ENCODE data around the gene REEP3.
A peak's percentile ranks its signal among the peaks of the same experiment; 100 is the strongest.

The REEP3 gene

DNA sequence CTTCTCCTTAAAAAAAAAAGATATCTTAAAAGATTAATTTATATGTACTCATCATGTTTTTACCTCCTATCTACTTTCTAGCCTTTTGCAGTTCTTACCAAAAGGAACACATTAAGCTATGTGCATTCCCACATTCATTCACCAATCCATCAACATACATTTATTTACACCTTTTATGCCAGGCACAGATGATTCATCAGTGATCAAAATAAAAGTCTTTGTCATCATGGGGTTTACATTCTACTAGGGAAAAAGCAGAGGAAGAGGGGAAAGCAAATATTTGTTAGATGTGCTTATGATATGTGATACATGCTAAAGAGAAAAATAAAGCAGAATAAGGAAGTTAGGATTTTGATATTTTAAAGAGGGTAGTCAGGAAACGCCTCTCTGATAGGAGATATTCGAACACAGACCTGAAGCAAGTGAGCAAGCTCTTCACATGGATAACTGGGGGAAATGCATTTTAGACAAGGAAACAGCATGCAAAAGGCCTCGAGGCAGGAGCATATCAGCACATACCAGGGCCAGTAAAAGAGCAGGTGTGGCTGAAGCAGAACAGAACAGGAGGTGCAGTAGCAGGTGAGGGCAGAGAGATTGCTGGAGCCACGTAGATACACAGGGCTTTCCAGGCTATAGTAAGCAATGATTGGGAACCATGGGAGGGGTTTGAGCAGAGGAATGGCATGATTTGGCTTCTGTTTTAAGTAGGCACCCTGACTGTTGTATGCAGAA, 67.4 kb downstream of the REEP3 start:
- DNase-seq (ENCODE audit: low spot score), result no peak

DNA sequence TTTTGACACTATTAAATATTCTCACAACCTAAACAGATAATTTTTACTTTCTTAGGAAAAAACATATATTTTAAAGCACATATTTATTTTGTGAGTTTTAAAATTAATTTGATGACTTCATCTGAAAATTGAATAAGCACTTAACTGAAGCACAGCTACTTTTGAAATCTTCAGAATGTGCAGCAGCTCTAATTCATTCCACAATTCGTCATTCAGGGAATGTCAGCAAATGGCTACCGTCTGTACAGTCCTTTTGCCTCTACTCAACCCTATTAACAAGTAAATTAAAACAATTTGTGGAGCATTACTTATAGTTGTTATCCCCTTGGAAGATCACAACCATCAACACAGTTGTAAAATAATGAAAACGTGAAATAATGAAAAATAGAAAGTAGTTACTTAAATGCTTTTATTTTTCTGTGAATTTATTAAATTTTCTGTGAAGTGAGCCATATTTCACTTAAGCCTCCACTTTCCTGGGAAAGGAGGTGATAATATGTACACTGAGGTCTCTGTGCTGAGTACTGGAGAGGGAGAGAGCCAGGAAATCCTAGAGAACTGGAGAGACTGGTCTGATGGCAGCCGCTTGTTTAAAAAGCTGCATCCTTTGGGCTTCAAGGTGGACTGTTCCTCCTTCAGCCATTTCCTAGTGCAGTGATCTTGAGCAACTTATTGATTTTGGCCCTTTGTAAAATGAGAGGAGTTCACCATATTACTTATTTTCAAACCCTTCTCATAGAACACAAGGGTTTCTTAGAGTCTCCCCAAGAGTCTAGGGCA, 70.6 kb downstream of the REEP3 start:
- DNase-seq (ENCODE audit: low spot score), result no peak

DNA sequence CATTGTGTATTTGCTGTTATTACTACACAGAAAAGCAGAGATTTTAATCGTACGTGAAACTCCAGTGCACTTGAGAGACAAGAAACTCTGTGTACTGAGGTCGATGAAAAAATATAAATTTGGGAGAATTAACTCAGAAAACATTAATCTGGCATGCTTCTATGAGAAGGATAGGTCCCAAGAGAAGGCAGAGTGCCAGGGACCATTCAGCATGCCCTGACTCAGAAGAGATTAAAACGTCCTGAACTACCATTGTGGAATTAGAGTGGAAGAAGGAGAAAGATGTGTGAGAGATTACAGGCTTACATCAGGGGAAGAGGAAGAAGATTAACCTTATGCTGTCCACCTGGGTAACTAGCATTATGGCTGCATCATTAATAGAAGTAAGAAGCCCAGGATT, 72.4 kb downstream of the REEP3 start:
- DNase-seq (ENCODE audit: low spot score), result no peak

DNA sequence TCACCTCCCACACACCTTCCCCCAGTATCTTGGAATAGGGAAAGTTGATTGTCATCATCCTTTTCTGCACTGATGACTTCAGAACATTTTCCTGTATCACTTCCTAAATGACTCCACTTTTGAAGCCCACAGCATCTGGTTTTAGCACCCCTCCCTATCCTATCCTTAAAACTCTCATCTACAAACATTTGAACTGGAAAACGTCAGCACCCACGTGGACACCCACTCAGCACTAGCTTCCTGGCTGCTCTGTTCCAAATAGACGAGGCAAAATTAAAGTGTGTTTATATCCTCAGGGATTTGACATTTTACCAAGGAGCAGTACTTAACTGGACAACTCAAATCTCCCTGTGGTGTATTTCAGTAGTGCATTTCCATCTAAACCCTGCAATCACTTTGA, 73.9 kb downstream of the REEP3 start:
- no peak for DNase-seq (ENCODE audit: low spot score)

DNA sequence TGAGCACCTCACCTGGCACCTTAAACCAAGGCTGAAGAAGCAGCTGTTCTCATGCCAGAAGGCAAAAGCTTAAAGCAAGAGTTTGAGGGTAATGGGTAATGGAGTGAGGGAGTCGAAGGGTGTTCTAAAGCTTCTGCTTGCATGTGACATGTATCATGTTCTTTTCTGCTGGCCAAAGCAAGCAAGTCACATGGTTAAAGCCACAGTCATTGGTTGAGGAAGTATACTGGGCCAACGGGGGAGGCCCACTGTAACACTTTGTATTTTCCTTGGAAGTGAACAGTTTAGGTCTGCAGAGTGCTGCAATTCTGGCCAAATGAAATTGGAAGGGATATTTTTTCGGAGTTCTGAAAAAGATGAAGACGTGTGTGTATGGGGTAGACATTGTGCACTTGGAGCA, 75.7 kb downstream of the REEP3 start:
- DNase-seq (ENCODE audit: low spot score), result no peak

DNA sequence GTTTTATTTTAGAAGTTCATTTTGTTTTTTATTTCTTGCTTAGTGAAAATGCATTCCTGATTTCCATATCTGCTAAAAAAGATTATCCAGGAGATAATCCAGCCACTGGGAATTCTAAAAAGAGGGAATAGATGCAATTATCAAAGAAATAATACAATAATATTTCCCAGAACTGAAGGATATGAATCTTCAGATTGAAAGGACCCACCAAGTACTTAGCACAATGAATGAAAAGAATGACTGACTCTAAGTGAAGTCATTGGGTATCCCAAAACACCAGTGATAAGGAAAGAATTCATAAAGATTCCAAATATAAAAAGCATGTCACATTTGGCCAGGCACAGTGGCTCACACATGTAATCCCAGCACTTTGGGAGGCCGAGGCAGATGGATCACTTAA, 79.3 kb downstream of the REEP3 start:
- DNase-seq (ENCODE audit: low spot score), result no peak

DNA sequence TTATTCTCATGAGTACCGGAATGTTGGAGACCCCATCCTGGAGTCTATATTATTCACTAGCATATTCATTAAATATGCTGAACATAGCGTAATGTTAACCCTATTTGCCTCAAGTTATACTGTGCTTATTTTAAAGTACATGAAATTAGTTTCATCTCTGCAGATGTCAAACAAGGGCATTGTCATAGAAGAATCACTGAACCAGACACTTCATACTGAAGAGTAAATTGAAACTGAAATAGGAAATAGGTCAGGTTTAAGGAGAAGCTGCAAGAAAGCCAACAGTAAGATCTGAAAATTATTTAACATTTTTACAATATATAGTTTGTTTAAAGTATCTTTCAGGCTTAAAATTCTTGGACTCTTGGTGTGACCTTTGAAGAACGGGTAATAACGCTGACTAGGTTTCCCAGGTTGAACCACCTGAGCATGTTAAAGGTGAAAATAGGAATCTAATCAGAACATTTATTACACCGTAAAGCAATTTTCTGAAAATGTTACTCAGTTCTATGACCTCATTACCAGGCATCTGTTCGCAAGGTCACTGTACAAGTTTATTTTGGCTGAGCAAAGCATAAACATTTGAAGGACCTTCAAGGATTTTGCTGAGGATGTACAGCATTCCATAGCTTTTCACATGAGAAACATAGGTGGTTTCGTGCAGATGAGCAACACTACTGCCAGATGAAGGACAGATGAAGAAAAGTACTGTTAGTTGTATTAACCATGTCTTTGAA, 82.7 kb downstream of the REEP3 start:
- no peak for DNase-seq (ENCODE audit: low spot score)

DNA sequence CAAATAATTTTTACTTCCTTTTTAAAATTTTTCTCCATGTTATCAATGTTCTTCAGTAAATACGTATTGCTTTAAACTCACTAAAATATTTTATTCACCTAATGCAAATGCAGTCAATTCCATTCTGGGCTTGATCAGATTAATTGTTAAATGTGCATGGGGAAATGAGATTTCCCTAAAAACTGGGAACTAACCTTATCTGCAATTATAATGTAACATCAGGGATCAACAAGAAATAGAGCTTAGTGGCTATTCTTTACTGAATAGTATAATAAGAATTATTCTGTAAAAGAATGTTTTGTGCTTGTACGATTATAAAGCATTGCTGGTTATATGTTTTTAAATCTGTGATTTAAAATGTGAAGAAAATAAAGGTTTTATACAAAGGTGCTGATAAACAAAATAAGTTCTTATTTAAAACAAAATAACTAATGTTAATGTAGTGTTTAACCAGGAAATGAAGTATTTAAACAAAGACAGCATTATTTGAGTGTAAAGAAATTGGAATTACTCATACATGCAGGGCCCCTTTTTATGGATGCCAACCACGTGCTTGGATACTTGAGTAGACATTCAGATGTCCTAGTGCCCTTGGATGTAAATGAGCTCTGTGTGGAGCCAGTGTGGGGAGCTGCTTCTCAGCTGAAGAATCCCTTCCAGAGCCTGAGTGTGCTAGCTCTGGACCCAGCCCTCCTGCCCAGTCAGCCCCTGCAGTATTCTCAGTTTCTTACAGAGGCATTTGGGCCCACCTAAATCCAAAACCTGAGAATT, 84.2 kb downstream of the REEP3 start:
- DNase-seq (ENCODE audit: low spot score), result no peak

DNA sequence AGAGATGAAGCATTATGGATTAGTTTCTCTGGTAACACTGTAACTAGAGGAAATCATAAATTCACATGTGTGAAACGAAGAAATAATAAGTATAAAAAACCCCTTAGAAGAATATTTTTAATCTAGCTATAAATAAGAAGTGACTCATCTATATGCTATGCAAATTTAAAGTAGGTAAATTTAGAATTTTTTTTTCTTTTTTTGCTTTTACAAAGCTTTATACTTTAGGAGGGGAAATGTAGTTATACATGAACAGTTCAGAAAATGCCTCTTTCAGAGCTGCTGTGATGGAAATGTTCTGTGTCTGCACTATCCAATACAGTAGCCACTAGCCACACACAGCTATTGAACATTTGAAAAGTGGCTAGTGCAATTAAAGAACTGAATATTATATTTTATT, 87.3 kb downstream of the REEP3 start:
- DNase-seq (ENCODE audit: low spot score), result no peak

DNA sequence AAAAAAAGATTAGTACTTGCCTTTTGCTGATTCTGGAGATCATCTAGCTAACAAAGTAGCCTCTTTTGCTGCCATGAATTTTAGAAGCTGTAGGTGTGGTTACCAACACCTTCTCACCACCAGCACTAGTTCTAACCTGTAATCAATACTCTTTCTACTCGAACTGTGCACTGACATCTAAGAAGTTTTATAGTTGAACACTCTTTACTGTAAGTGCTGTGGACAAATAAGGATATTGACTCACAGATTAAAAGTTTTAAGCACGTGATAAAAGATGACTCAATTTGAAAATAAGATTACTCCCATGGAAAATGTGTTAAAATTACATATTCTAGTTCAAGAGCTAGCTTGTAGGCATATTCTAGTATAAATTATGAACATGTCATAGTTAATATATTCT, 89.9 kb downstream of the REEP3 start:
- no peak for DNase-seq (ENCODE audit: low spot score)

DNA sequence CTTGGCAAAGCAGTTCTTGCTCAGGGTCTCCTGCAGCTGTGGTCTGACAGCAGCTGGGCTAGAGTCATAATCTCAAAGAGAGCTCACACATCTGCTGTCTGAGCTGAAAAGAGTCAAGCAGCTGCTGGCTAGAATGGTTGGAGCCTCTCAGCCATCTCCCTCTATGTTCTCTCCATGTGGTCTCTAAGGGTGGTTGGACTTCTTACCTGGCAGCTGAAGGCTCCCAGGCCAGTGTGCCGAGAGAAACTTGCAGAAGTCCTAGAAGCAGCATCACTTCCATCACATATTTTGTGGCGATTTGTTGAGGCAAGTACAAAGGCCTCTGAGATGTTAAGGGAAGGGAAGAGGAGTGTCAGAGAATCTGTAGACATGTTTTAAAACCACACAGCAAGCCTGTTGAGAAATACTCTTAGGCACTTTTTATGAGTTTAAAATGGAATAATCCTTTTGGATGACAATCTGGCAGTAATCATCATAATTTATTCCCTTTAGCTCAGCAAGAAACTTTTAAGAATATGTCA, 93.2 kb downstream of the REEP3 start:
- no peak for DNase-seq (ENCODE audit: low spot score)

DNA sequence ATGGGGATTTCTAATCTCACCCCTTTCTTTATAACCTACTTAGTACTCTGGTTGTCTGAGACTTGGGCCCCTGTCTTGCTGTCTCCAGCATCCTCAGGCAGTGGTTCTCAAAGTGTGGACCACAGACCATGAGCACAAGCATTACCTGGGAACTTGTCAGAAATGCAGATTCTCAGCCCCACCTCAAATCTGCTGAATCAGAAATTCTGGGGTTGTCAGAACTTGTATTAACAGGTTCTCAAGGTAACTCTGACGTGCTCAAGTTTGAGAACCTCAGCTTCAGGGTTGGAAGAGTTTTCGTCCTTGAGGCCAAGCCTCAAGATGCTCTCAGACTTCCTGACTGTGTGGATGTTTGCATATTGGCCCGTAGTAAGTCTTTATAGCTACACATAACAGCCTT, 97.4 kb downstream of the REEP3 start:
- no peak for DNase-seq (ENCODE audit: low spot score)

DNA sequence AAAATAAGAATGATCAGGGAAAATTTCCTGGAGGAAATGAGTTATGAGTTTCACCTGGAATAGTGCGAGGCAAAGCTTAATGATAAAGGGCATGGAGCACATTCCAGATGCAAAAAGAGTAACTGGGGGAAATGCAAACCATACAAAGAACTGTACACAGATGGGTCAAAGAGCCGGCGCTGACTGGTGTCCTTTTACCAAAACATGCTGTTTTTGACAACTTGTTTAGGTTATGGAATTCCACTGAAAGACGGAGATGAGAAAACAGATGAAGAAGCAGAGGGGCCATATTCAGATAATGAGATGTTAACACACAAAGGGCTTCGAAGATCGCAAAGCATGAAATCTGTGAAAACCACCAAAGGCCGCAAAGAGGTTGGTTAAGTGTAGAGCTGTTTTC, 98.2 kb downstream of the REEP3 start:
- no peak for DNase-seq (ENCODE audit: low spot score)

DNA sequence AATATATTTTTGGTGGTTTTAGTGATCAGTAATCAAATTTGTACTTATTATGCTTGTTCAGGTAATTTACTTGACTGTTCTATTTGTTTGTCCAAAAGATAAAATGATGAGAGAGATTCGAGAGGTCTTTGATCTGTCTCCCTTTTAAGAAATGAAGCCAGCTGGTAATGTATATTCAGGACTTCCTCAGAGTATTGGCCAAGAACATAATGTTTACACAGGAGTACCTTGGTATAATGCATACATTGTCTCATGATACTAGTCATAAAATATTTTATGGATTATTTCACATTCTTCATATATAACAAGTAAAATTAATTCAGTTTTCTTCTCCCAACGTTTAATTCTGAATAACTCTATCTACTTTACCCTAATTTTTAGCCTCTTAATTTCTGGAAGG, 100.9 kb downstream of the REEP3 start:
- DNase-seq (ENCODE audit: low spot score), result no peak

DNA sequence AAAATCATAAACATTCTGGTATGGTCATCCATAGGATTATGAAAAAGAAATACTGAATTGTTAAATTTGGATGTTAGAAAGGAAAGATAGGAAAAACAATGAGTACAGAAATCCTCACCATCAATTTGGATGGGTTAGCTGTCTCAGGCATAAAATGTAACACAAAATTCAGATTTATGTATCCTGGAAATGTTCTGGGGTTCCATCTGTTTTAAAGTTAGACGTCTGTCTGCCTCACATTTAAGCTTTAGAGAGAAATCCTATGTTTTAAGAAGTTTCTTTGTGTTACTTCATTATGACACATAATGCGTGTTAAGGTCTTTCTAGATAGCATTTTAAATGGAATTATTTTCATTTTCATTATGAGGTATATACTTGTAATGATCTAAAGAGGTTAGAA, 103.5 kb downstream of the REEP3 start:
- DNase-seq (ENCODE audit: low spot score), result no peak

DNA sequence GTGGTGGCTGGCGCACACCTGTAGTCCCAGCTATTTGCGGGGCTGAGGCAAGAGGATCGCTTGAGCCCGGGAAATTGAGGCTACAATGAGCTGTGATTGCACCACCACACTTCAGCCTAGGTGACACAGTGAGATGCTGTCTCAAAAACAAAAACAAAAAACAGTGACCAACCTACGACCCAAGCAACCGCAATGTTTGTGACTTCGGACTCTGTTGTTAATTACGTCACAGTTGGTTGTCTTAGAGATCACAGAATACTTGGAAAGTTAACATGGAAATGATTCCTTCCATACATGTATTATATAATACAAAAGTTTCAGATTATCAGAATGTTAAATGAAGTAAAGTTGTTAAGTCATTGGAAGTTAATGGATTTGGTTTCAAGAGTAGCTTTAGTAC, 106.2 kb downstream of the REEP3 start:
- no peak for DNase-seq (ENCODE audit: low spot score)

DNA sequence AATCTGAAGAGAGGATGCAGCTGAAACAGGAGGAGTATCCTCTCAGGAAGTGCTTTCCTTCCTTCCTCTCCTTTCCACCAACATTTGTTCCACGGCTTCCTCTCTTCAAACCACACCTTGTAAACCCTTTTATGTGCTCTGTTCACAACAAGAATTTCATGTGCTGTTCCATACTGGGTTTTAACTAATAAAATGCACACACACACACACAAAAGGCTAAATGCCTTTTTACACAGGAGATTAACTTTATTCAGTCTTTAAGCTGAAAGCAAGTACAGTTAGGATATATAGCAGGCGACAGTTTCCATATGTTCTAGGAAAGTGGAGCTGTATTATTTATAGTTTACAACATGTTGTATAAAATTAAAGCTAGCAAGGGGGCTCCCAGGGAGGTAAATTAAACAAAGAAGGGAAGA, 106.7 kb downstream of the REEP3 start:
- no peak for DNase-seq (ENCODE audit: low spot score)

DNA sequence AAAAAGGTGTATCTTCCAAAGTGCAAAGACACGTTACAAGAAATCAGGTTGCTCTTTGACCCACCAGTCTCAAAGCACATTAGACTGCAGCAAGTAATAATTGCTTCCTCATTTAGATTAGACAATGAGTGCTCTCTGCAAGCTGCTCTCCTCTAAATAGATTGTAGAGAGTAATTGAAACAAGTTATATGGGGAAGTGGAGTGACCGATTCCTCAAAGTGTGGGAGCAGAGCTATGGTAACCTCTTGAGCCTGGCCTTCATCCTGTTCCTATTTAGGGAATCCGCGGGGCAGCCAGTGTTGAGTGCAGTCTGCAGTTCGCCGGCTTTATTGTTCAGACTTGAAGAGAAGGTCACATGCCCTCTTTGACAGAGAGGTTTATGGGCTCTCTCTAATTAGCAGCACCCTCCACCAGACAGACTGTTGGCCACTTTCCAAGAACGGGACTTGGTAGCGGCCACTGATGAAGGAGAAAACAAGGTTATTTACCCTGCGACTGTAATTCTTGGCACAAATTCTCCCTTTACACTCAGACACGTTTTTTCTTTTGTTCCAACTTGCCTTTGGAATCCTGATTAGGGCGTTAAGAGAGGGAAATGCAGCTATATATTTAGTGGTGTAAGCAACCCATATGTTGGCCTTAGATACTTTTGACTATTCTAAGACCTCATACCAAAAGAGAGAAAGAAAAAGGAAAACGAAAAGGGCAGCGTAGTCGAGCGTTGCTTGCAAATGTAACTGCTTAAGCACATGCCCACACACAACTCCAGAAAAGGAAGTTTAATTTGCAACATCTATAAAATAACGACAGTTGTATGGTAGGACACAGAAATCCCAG, 107.5 kb downstream of the REEP3 start:
- no peak for DNase-seq (ENCODE audit: low spot score)

DNA sequence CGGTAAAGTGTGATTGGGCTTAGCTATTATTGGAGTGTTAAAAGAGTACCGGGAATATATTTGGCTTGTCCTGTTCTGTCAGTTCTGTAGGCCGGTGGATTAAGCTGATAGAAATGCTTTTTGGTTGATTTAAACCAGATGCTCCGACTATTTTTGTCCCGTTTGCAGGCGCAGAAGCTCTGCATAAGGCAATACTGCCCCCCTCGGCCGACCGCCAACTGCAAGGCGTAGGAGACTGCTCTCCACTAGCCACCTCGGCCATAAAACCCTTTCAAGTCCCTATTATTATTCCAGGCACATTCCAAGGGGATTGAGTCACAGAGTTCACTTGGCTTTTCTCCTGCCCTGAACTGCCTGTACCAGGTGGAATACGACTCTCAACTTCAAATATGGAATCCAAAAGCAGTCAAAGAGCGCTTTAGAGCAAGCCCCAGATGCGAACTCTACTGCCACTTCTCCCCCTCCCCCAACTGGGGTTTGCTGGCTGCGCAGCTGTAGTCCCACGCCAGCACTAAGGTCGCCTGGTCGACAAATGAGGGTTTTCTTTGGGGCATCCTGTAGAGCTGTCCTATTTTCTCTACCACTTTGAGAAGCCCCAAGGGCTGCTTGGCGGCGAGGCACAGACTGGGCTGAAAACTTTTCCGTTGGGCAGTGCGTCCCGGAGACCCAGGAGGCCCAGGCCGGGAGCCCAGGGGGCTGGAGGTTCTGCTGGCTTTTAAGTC, 108.3 kb downstream of the REEP3 start:
- peak; percentile 76 for DNase-seq (ENCODE audit: low spot score)
